ENCODE data around the gene FBXL7. TPM values are rescaled to one million over a fixed set of nuclear protein-coding genes. Genes with fewer than 3 reads are reported as not detected.
"Not testable (repeated sequence)": the region's sequence is repeated elsewhere in the genome, so short reads cannot be mapped to it uniquely, and the experiment has no call there.

Gene FBXL7
- total RNA-seq, 2 experiments from 2014 or later = not detected

GRCh38 chr5:15831408-15831807, 331.4 kb downstream of the FBXL7 start:
- no peaks in the 10 kb centered on the region for H3K27me3 Mint-ChIP-seq
- H3K4me1 Mint-ChIP-seq = no peaks in the 10 kb centered on the region
- H3K9me3 Mint-ChIP-seq = no peaks in the 10 kb centered on the region
- H3K27ac Mint-ChIP-seq = no peak overlapping the region
- no peaks in the 10 kb centered on the region for H3K36me3 Mint-ChIP-seq
- no peak overlapping the region for H3K4me3 Mint-ChIP-seq
- DNase-seq = no peak

- no peaks in the 10 kb centered on the region for H3K9me3 Mint-ChIP-seq
- no peaks in the 10 kb centered on the region for H3K4me1 Mint-ChIP-seq
- no peaks in the 10 kb centered on the region for H3K36me3 Mint-ChIP-seq
- no peak overlapping the region for H3K4me3 Mint-ChIP-seq
- no peak overlapping the region for H3K27ac Mint-ChIP-seq
- no peaks in the 10 kb centered on the region for H3K27me3 Mint-ChIP-seq
- no peak for DNase-seq
Measured at GRCh38 chr5:15833365-15833764, 333.4 kb downstream of the FBXL7 start.

- H3K36me3 Mint-ChIP-seq = no peaks in the 10 kb centered on the region
- H3K27me3 Mint-ChIP-seq = no peaks in the 10 kb centered on the region
- no peak overlapping the region for H3K27ac Mint-ChIP-seq
- no peak overlapping the region for H3K4me3 Mint-ChIP-seq
- DNase-seq = no peak
- H3K9me3 Mint-ChIP-seq = no peaks in the 10 kb centered on the region
- H3K4me1 Mint-ChIP-seq = no peaks in the 10 kb centered on the region
Measured at GRCh38 chr5:15834596-15835245, 334.7 kb downstream of the FBXL7 start.

GRCh38 chr5:15835514-15835913, 335.5 kb downstream of the FBXL7 start:
- no peak for DNase-seq
- Mint-ChIP-seq H3K4me3 (no peak overlapping the region), H3K27ac (no peak overlapping the region), H3K9me3 (no peaks in the 10 kb centered on the region), H3K4me1 (no peaks in the 10 kb centered on the region), H3K36me3 (no peaks in the 10 kb centered on the region), H3K27me3 (no peaks in the 10 kb centered on the region)

GRCh38 chr5:15837551-15838289, 337.7 kb downstream of the FBXL7 start:
- no peak overlapping the region for H3K27ac Mint-ChIP-seq
- no peak for DNase-seq
- no peaks in the 10 kb centered on the region for H3K27me3 Mint-ChIP-seq
- no peak overlapping the region for H3K4me3 Mint-ChIP-seq
- H3K9me3 Mint-ChIP-seq = no peaks in the 10 kb centered on the region
- H3K36me3 Mint-ChIP-seq = no peaks in the 10 kb centered on the region
- no peaks in the 10 kb centered on the region for H3K4me1 Mint-ChIP-seq

- Mint-ChIP-seq H3K27ac (no peak overlapping the region), H3K4me3 (no peak overlapping the region), H3K27me3 (no peaks in the 10 kb centered on the region), H3K4me1 (no peaks in the 10 kb centered on the region), H3K9me3 (peaks cover 2% of the 10 kb centered on the region), H3K36me3 (no peaks in the 10 kb centered on the region)
- no peak for DNase-seq
Measured at GRCh38 chr5:15844253-15844652, 344.3 kb downstream of the FBXL7 start.

- Mint-ChIP-seq H3K4me1 (no peaks in the 10 kb centered on the region), H3K9me3 (peaks cover 2% of the 10 kb centered on the region), H3K27me3 (no peaks in the 10 kb centered on the region), H3K4me3 (no peak overlapping the region), H3K36me3 (no peaks in the 10 kb centered on the region), H3K27ac (no peak overlapping the region)
- no peak for DNase-seq
Measured at GRCh38 chr5:15844871-15845270, 344.9 kb downstream of the FBXL7 start.

GRCh38 chr5:15850536-15850935, 350.6 kb downstream of the FBXL7 start:
- Mint-ChIP-seq H3K9me3 (peaks cover 2% of the 10 kb centered on the region), H3K4me1 (no peaks in the 10 kb centered on the region), H3K4me3 (no peak overlapping the region), H3K27ac (no peak overlapping the region), H3K27me3 (no peaks in the 10 kb centered on the region), H3K36me3 (no peaks in the 10 kb centered on the region)
- no peak for DNase-seq

GRCh38 chr5:15850939-15851341, 351.0 kb downstream of the FBXL7 start:
- no peak overlapping the region for H3K4me3 Mint-ChIP-seq

GRCh38 chr5:15852217-15852616, 352.2 kb downstream of the FBXL7 start:
- Mint-ChIP-seq H3K27ac (no peak overlapping the region), H3K4me1 (no peaks in the 10 kb centered on the region), H3K27me3 (no peaks in the 10 kb centered on the region), H3K4me3 (no peak overlapping the region), H3K9me3 (peaks cover 2% of the 10 kb centered on the region), H3K36me3 (no peaks in the 10 kb centered on the region)
- DNase-seq = no peak

More at GRCh38 chr5:15850939-15851341, 351.0 kb downstream of the FBXL7 start:
- Mint-ChIP-seq H3K9me3 (peaks cover 3% of the 10 kb centered on the region), H3K27me3 (no peaks in the 10 kb centered on the region), H3K36me3 (no peaks in the 10 kb centered on the region), H3K27ac (no peak overlapping the region), H3K4me1 (no peaks in the 10 kb centered on the region)
- no peak for DNase-seq

GRCh38 chr5:15852949-15853348, 353.0 kb downstream of the FBXL7 start:
- no peak overlapping the region for H3K27ac Mint-ChIP-seq
- no peaks in the 10 kb centered on the region for H3K36me3 Mint-ChIP-seq
- H3K4me3 Mint-ChIP-seq = no peak overlapping the region
- peaks cover 2% of the 10 kb centered on the region for H3K9me3 Mint-ChIP-seq
- no peaks in the 10 kb centered on the region for H3K27me3 Mint-ChIP-seq
- no peak for DNase-seq
- H3K4me1 Mint-ChIP-seq = no peaks in the 10 kb centered on the region

GRCh38 chr5:15858326-15858725, 358.3 kb downstream of the FBXL7 start:
- H3K36me3 Mint-ChIP-seq = no peaks in the 10 kb centered on the region
- H3K27ac Mint-ChIP-seq = no peak overlapping the region
- H3K4me3 Mint-ChIP-seq = no peak overlapping the region
- no peaks in the 10 kb centered on the region for H3K27me3 Mint-ChIP-seq
- H3K9me3 Mint-ChIP-seq = peaks cover 4% of the 10 kb centered on the region
- no peak for DNase-seq
- H3K4me1 Mint-ChIP-seq = no peaks in the 10 kb centered on the region

GRCh38 chr5:15864536-15865215, 364.7 kb downstream of the FBXL7 start:
- H3K9me3 Mint-ChIP-seq = peaks cover 6% of the 10 kb centered on the region
- H3K36me3 Mint-ChIP-seq = no peaks in the 10 kb centered on the region
- no peaks in the 10 kb centered on the region for H3K4me1 Mint-ChIP-seq
- no peak overlapping the region for H3K4me3 Mint-ChIP-seq
- no peak for DNase-seq
- no peak overlapping the region for H3K27ac Mint-ChIP-seq
- no peaks in the 10 kb centered on the region for H3K27me3 Mint-ChIP-seq

GRCh38 chr5:15872259-15872658, 372.3 kb downstream of the FBXL7 start:
- not testable (repeated sequence) for H3K27me3 Mint-ChIP-seq, DNase-seq, H3K27ac Mint-ChIP-seq, H3K36me3 Mint-ChIP-seq, H3K4me1 Mint-ChIP-seq, H3K4me3 Mint-ChIP-seq
- H3K9me3 Mint-ChIP-seq = peaks cover 24% of the 10 kb centered on the region

- Mint-ChIP-seq H3K27me3 (no peaks in the 10 kb centered on the region), H3K4me3 (no peak overlapping the region), H3K27ac (no peak overlapping the region), H3K9me3 (peaks cover 7% of the 10 kb centered on the region), H3K36me3 (no peaks in the 10 kb centered on the region), H3K4me1 (no peaks in the 10 kb centered on the region)
- no peak for DNase-seq
Measured at GRCh38 chr5:15877914-15878313, 377.9 kb downstream of the FBXL7 start.
